Measurements from ENCODE around the gene BRF1.

DNA sequence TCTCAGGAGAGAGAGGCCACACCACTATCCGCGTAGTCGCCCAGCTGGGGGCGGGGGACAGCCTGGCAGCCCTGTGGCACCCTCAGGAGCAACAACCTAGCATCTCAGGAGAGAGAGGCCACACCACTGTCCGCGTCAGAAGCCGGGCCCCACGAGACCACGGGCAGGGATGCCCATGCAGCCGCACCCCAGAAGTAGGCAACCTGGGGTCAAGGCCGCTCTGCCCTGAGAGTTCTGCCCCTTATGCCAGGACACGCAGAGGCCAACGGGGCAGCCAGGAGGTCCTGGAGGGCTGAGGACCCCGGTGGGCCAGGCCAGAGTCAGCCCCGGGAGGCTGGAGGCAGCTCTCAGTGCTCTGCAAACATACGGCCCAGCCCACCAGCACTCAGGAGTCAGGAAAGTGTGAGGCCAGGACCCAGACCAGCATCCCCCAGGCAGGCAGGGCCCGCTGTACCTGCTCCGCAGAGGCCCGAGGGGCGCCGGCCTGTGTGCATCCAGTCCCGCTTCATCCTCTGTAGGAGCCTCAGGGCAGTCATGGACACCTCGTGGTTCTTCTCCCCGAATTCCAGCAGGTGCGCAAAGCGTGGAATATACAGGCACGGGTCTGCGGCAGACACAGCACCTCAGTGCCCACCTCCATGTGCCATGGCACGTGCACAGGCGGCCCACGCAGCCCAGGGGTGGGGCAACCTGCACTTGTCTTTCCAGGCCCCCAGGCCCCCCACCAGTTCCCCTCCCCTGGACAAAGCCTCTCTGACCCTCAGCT lies 59.8 kb downstream of the BRF1 start:
- no peak for TF ChIP-seq CTCF (IDR thresholded peaks at IDR 0.05)
- TF ChIP-seq POLR2A (IDR thresholded peaks at IDR 0.05), result no peak

Data from testis (tissue), 2 donors.